Tongue (tissue), 3 donors: ENCODE measurements around the gene KMT2C. TPM values are rescaled to one million over a fixed set of nuclear protein-coding genes. Genes with fewer than 3 reads are reported as not detected.
A peak's percentile ranks its signal among the peaks of the same experiment; 100 is the strongest.

Experiments
- DNase-seq: peaks from one replicate; pipeline ENCODE4 v3.0.0-alpha.2; 2015
- small RNA-seq: library from RNA; depleted of rRNA; stranded (forward); fragments of <200 nt; gene quantifications from one replicate; pipeline ENCODE3, GENCODE V24; 2014; ENCODE audit warnings: low replicate concordance
- total RNA-seq: library from RNA; depleted of rRNA; stranded (reverse); fragments of >200 nt; gene quantifications from one replicate; pipeline ENCODE4 v1.2.3, GENCODE V29; 2014

Gene KMT2C
- total RNA-seq, 1 donor from 2014 or later, result 97.7 TPM

- peak; percentile 14 for DNase-seq
Measured at GRCh38 chr7:152103066-152103465, 332.7 kb downstream of the KMT2C start.

GRCh38 chr7:152097330-152097729 is 338.5 kb downstream of the KMT2C start:
- DNase-seq, result no peak

GRCh38 chr7:152095771-152096170 is 340.0 kb downstream of the KMT2C start:
- no peak for DNase-seq

- DNase-seq, result no peak
Measured at GRCh38 chr7:152093717-152094116, 342.1 kb downstream of the KMT2C start.

GRCh38 chr7:152090747-152091146 is 345.1 kb downstream of the KMT2C start:
- DNase-seq, result no peak

- no peak for DNase-seq
Measured at GRCh38 chr7:152089183-152089582, 346.6 kb downstream of the KMT2C start.

- no peak for DNase-seq
Measured at GRCh38 chr7:152086513-152086912, 349.3 kb downstream of the KMT2C start.

- DNase-seq, result no peak
Measured at GRCh38 chr7:152085131-152085530, 350.7 kb downstream of the KMT2C start.

Small RNA genes lying within 50 kb of the gene (small RNA-seq; reads per million reads assigned to genes)
- not detected for gene AC104692.1
- gene AC104692.2, result not detected
- gene RF00019, result not detected

Other genes with a start within 250 kb of the KMT2C start
- 3.8 TPM for gene XRCC2, start 240.1 kb upstream of the KMT2C start, total RNA-seq